Measurements from ENCODE around the gene MAIP1.

Gene MAIP1

DNA sequence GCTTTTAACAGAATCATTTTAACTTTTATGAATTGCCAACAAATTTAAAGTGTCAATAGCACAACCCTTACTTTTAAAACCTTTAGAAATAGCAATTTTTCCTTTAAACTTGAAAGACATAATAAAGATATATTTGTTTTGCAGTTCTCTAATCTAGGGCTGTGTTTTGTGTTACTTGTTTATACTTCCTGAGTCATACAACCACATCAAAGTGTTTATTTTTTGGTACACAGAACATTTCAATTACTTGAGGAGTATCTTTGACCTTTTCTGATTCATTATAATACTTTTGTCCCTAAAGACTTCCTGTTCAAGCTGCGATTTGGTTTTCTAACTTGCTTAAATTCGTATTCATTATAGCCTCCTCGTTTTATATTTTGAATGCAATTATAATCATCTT is 21.9 kb upstream of the MAIP1 start:
- no peak overlapping the region for H3K4me3 ChIP-seq (ENCODE audit: low read depth, low read length)
- H3K18ac ChIP-seq (ENCODE audit: low read length) = no peak overlapping the region
- H2AK5ac ChIP-seq (ENCODE audit: low read length) = no peak overlapping the region
- peaks cover 2% of the 10 kb centered on the region for H3K9me3 ChIP-seq (ENCODE audit: insufficient read depth, low read depth, low read length)
- H3K79me1 ChIP-seq (ENCODE audit: low read length) = no peaks in the 10 kb centered on the region
- no peak overlapping the region for H4K12ac ChIP-seq (ENCODE audit: low read depth, low read length)
- no peaks in the 10 kb centered on the region for H3K79me2 ChIP-seq (ENCODE audit: control insufficient read depth, insufficient read depth, low read length, poor library complexity)
- H3K14ac ChIP-seq (ENCODE audit: low read length) = no peak overlapping the region
- H3K4me2 ChIP-seq (ENCODE audit: low read length) = no peak overlapping the region
- no peak overlapping the region for H3K9ac ChIP-seq (ENCODE audit: low read length)
- no peak overlapping the region for H2BK120ac ChIP-seq (ENCODE audit: insufficient read depth, low read length, poor library complexity)
- no CpG with 5 or more reads among the region's 3 CpGs for WGBS (ENCODE audit: extremely low coverage, insufficient coverage, insufficient read length)
- H4K91ac ChIP-seq (ENCODE audit: low read depth, low read length) = no peak overlapping the region
- peaks cover 14 to 18% of the 10 kb centered on the region in 2 experiments for H3K36me3 ChIP-seq (ENCODE audit: control insufficient read depth in 1 of 2, insufficient read depth in 2 of 2, low read length in 2 of 2)
- H2BK12ac ChIP-seq (ENCODE audit: low read length) = no peak overlapping the region
- no peak overlapping the region for H2BK5ac ChIP-seq (ENCODE audit: low read depth, low read length, poor library complexity)
- H4K8ac ChIP-seq (ENCODE audit: low read depth, low read length) = no peak overlapping the region
- no peak for DNase-seq
- H3K27ac ChIP-seq (ENCODE audit: low read depth, low read length) = no peak overlapping the region
- H3K4me1 ChIP-seq (ENCODE audit: control insufficient read depth in 1 of 2, insufficient read depth in 2 of 2, low read length in 2 of 2) = no peaks in the 10 kb centered on the region
- H3K4ac ChIP-seq (ENCODE audit: low read depth, low read length) = no peak overlapping the region
- H2AFZ ChIP-seq (ENCODE audit: insufficient read depth, low read length, poor library complexity) = no peak overlapping the region
- no peaks in the 10 kb centered on the region for H3K27me3 ChIP-seq (ENCODE audit: insufficient read depth, low read length)
- no peak overlapping the region for H3K23ac ChIP-seq (ENCODE audit: low read length)

- Histone ChIP-seq H3K27me3 (ENCODE audit: insufficient read depth, low read length) (no peaks in the 10 kb centered on the region), H4K8ac (ENCODE audit: low read depth, low read length) (no peak overlapping the region), H3K4me2 (ENCODE audit: low read length) (no peak overlapping the region), H3K79me1 (ENCODE audit: low read length) (no peaks in the 10 kb centered on the region), H2BK5ac (ENCODE audit: low read depth, low read length, poor library complexity) (no peak overlapping the region), H2AK5ac (ENCODE audit: low read length) (no peak overlapping the region), H3K4me3 (ENCODE audit: low read depth, low read length) (no peak overlapping the region), H3K36me3 (ENCODE audit: control insufficient read depth in 1 of 2, insufficient read depth in 2 of 2, low read length in 2 of 2) (peaks cover 10 to 14% of the 10 kb centered on the region in 2 experiments), H2BK120ac (ENCODE audit: insufficient read depth, low read length, poor library complexity) (no peak overlapping the region), H2BK12ac (ENCODE audit: low read length) (no peak overlapping the region), H3K27ac (ENCODE audit: low read depth, low read length) (no peak overlapping the region), H3K4me1 (ENCODE audit: control insufficient read depth in 1 of 2, insufficient read depth in 2 of 2, low read length in 2 of 2) (no peaks in the 10 kb centered on the region), H3K9me3 (ENCODE audit: insufficient read depth, low read depth, low read length) (peaks cover 2% of the 10 kb centered on the region), H3K9ac (ENCODE audit: low read length) (no peak overlapping the region), H3K18ac (ENCODE audit: low read length) (no peak overlapping the region), H3K23ac (ENCODE audit: low read length) (no peak overlapping the region), H2AFZ (ENCODE audit: insufficient read depth, low read length, poor library complexity) (no peak overlapping the region), H3K4ac (ENCODE audit: low read depth, low read length) (no peak overlapping the region), H4K12ac (ENCODE audit: low read depth, low read length) (no peak overlapping the region), H3K79me2 (ENCODE audit: control insufficient read depth, insufficient read depth, low read length, poor library complexity) (no peaks in the 10 kb centered on the region), H4K91ac (ENCODE audit: low read depth, low read length) (no peak overlapping the region), H3K14ac (ENCODE audit: low read length) (no peak overlapping the region)
- DNase-seq = no peak
- no CpG with 5 or more reads among the region's 2 CpGs for WGBS (ENCODE audit: extremely low coverage, insufficient coverage, insufficient read length)
These were observed 18.8 kb upstream of the MAIP1 start for GRCh38 chr2:199936554-199936953.

GRCh38 chr2:199940373-199940772 is 15.0 kb upstream of the MAIP1 start:
- Histone ChIP-seq H3K79me2 (ENCODE audit: control insufficient read depth, insufficient read depth, low read length, poor library complexity) (no peaks in the 10 kb centered on the region), H3K36me3 (ENCODE audit: control insufficient read depth in 1 of 2, insufficient read depth in 2 of 2, low read length in 2 of 2) (peaks cover 4 to 9% of the 10 kb centered on the region in 2 experiments), H3K4me1 (ENCODE audit: control insufficient read depth in 1 of 2, insufficient read depth in 2 of 2, low read length in 2 of 2) (no peaks in the 10 kb centered on the region), H3K23ac (ENCODE audit: low read length) (no peak overlapping the region), H3K18ac (ENCODE audit: low read length) (no peak overlapping the region), H3K4me3 (ENCODE audit: low read depth, low read length) (no peak overlapping the region), H3K79me1 (ENCODE audit: low read length) (no peaks in the 10 kb centered on the region), H3K9ac (ENCODE audit: low read length) (no peak overlapping the region), H4K8ac (ENCODE audit: low read depth, low read length) (no peak overlapping the region), H3K14ac (ENCODE audit: low read length) (no peak overlapping the region), H3K27me3 (ENCODE audit: insufficient read depth, low read length) (no peaks in the 10 kb centered on the region), H2BK5ac (ENCODE audit: low read depth, low read length, poor library complexity) (no peak overlapping the region), H3K4ac (ENCODE audit: low read depth, low read length) (no peak overlapping the region), H3K9me3 (ENCODE audit: insufficient read depth, low read depth, low read length) (no peaks in the 10 kb centered on the region), H3K27ac (ENCODE audit: low read depth, low read length) (no peak overlapping the region), H2AK5ac (ENCODE audit: low read length) (no peak overlapping the region), H2BK120ac (ENCODE audit: insufficient read depth, low read length, poor library complexity) (no peak overlapping the region), H4K91ac (ENCODE audit: low read depth, low read length) (no peak overlapping the region), H4K12ac (ENCODE audit: low read depth, low read length) (no peak overlapping the region), H2AFZ (ENCODE audit: insufficient read depth, low read length, poor library complexity) (no peak overlapping the region), H3K4me2 (ENCODE audit: low read length) (no peak overlapping the region), H2BK12ac (ENCODE audit: low read length) (no peak overlapping the region)
- peak in 1 of 2 donors; percentile 18 for DNase-seq
- WGBS (ENCODE audit: extremely low coverage, insufficient coverage, insufficient read length) = no CpG with 5 or more reads among the region's 2 CpGs

GRCh38 chr2:199943373-199943772 is 12.0 kb upstream of the MAIP1 start:
- no peak overlapping the region for H2BK5ac ChIP-seq (ENCODE audit: low read depth, low read length, poor library complexity)
- H3K9me3 ChIP-seq (ENCODE audit: insufficient read depth, low read depth, low read length) = no peaks in the 10 kb centered on the region
- no peak overlapping the region for H3K4me2 ChIP-seq (ENCODE audit: low read length)
- no peak overlapping the region for H3K18ac ChIP-seq (ENCODE audit: low read length)
- H3K4ac ChIP-seq (ENCODE audit: low read depth, low read length) = no peak overlapping the region
- H3K36me3 ChIP-seq (ENCODE audit: control insufficient read depth in 1 of 2, insufficient read depth in 2 of 2, low read length in 2 of 2) = peaks cover 7 to 13% of the 10 kb centered on the region in 2 experiments
- H3K14ac ChIP-seq (ENCODE audit: low read length) = no peak overlapping the region
- no peak overlapping the region for H3K9ac ChIP-seq (ENCODE audit: low read length)
- H2AFZ ChIP-seq (ENCODE audit: insufficient read depth, low read length, poor library complexity) = no peak overlapping the region
- H3K4me1 ChIP-seq (ENCODE audit: control insufficient read depth in 1 of 2, insufficient read depth in 2 of 2, low read length in 2 of 2) = no peaks in the 10 kb centered on the region
- no peak for DNase-seq
- no CpG with 5 or more reads among the region's 4 CpGs for WGBS (ENCODE audit: extremely low coverage, insufficient coverage, insufficient read length)
- no peak overlapping the region for H2AK5ac ChIP-seq (ENCODE audit: low read length)
- no peak overlapping the region for H3K4me3 ChIP-seq (ENCODE audit: low read depth, low read length)
- H4K12ac ChIP-seq (ENCODE audit: low read depth, low read length) = no peak overlapping the region
- no peak overlapping the region for H4K8ac ChIP-seq (ENCODE audit: low read depth, low read length)
- no peaks in the 10 kb centered on the region for H3K27me3 ChIP-seq (ENCODE audit: insufficient read depth, low read length)
- no peak overlapping the region for H3K27ac ChIP-seq (ENCODE audit: low read depth, low read length)
- no peak overlapping the region for H2BK120ac ChIP-seq (ENCODE audit: insufficient read depth, low read length, poor library complexity)
- H4K91ac ChIP-seq (ENCODE audit: low read depth, low read length) = no peak overlapping the region
- no peak overlapping the region for H2BK12ac ChIP-seq (ENCODE audit: low read length)
- H3K79me1 ChIP-seq (ENCODE audit: low read length) = no peaks in the 10 kb centered on the region
- no peak overlapping the region for H3K23ac ChIP-seq (ENCODE audit: low read length)
- H3K79me2 ChIP-seq (ENCODE audit: control insufficient read depth, insufficient read depth, low read length, poor library complexity) = no peaks in the 10 kb centered on the region
